ENCODE measurements around the gene STK17A. TPM values are rescaled to one million over a fixed set of nuclear protein-coding genes. Genes with fewer than 3 reads are reported as not detected.

STK17A gene
- total RNA-seq, 3 donors from 2014 or later (not counting 1 experiment from before 2014, with no cell fraction given) = 92.9 to 135 (median 111) TPM

- Mint-ChIP-seq H3K4me1 (peaks cover 86 to 90% of the 10 kb centered on the region in 2 donors), H3K27me3 (ENCODE audit: low read depth in 2 of 2) (no peaks in the 10 kb centered on the region), H3K36me3 (peaks cover 41% of the 10 kb centered on the region), H3K4me3 (peak overlapping the region; percentile 62), H3K27ac (peak overlapping the region; percentile 91 to 95), H3K9me3 (no peaks in the 10 kb centered on the region)
- Histone ChIP-seq H3K4me3 (ENCODE audit: low read length) (no peak overlapping the region), H3K36me3 (ENCODE audit: control insufficient read depth, insufficient read depth, low read length) (peaks cover 78% of the 10 kb centered on the region), H3K4me1 (ENCODE audit: control insufficient read depth, insufficient read depth, low read length) (peaks cover 54% of the 10 kb centered on the region), H3K27ac (ENCODE audit: low read length) (peak overlapping the region; percentile 41), H3K27me3 (ENCODE audit: control insufficient read depth, insufficient read depth, low read length) (no peaks in the 10 kb centered on the region), H3K9me3 (ENCODE audit: control insufficient read depth, insufficient read depth, low read length) (no peaks in the 10 kb centered on the region)
- DNase-seq (no peak), ATAC-seq (no peak)
- TF ChIP-seq CTCF (IDR thresholded peaks at IDR 0.05) = no peak
- intact Hi-C loops (cut with micrococcal nuclease) = no loop called here
- WGBS (ENCODE audit: insufficient coverage) = 95% methylated on average over 2 of the region's 2 CpGs
These were observed 51.5 kb downstream of the STK17A start for GRCh38 chr7:43634384-43634783.

GRCh38 chr7:43636093-43636492 is 53.2 kb downstream of the STK17A start:
- Histone ChIP-seq H3K9me3 (ENCODE audit: control insufficient read depth, insufficient read depth, low read length) (no peaks in the 10 kb centered on the region), H3K27ac (ENCODE audit: low read length) (no peak overlapping the region), H3K36me3 (ENCODE audit: control insufficient read depth, insufficient read depth, low read length) (peaks cover 78% of the 10 kb centered on the region), H3K27me3 (ENCODE audit: control insufficient read depth, insufficient read depth, low read length) (no peaks in the 10 kb centered on the region), H3K4me3 (ENCODE audit: low read length) (no peak overlapping the region), H3K4me1 (ENCODE audit: control insufficient read depth, insufficient read depth, low read length) (peaks cover 56% of the 10 kb centered on the region)
- DNase-seq (no peak), ATAC-seq (no peak)
- H3K9me3 Mint-ChIP-seq = no peaks in the 10 kb centered on the region
- peak overlapping the region; percentile 91 to 95 for H3K27ac Mint-ChIP-seq
- H3K4me3 Mint-ChIP-seq = no peak overlapping the region
- no peak for TF ChIP-seq CTCF (IDR thresholded peaks at IDR 0.05)
- H3K27me3 Mint-ChIP-seq (ENCODE audit: low read depth in 2 of 2) = no peaks in the 10 kb centered on the region
- WGBS (ENCODE audit: insufficient coverage) = 94% methylated on average over 4 of the region's 6 CpGs
- intact Hi-C loops (cut with micrococcal nuclease) = no loop called here
- peaks cover 92 to 93% of the 10 kb centered on the region in 2 donors for H3K4me1 Mint-ChIP-seq
- peaks cover 38% of the 10 kb centered on the region for H3K36me3 Mint-ChIP-seq

- peaks cover 83 to 87% of the 10 kb centered on the region in 2 donors for H3K4me1 Mint-ChIP-seq
- Histone ChIP-seq H3K4me3 (ENCODE audit: low read length) (no peak overlapping the region), H3K27ac (ENCODE audit: low read length) (peak overlapping the region; percentile 52), H3K27me3 (ENCODE audit: control insufficient read depth, insufficient read depth, low read length) (no peaks in the 10 kb centered on the region), H3K4me1 (ENCODE audit: control insufficient read depth, insufficient read depth, low read length) (peaks cover 59% of the 10 kb centered on the region), H3K9me3 (ENCODE audit: control insufficient read depth, insufficient read depth, low read length) (no peaks in the 10 kb centered on the region), H3K36me3 (ENCODE audit: control insufficient read depth, insufficient read depth, low read length) (peaks cover 73% of the 10 kb centered on the region)
- H3K36me3 Mint-ChIP-seq = peaks cover 29% of the 10 kb centered on the region
- H3K9me3 Mint-ChIP-seq = no peaks in the 10 kb centered on the region
- H3K27ac Mint-ChIP-seq = peak overlapping the region; percentile 91 to 95
- H3K4me3 Mint-ChIP-seq = peak overlapping the region; percentile 47
- TF ChIP-seq CTCF (IDR thresholded peaks at IDR 0.05) = no peak
- DNase-seq (peak in 1 of 2 donors; percentile 65), ATAC-seq (peak; percentile 77 to 81 (median 80))
- intact Hi-C loops (cut with micrococcal nuclease) = loop anchor here (1.0 kb wide), 1 partner anchor 8 kb away; no protein-coding TSS in a partner anchor
- 36% methylated on average over 4 of the region's 4 CpGs for WGBS (ENCODE audit: insufficient coverage)
- H3K27me3 Mint-ChIP-seq (ENCODE audit: low read depth in 2 of 2) = no peaks in the 10 kb centered on the region
These were observed 54.4 kb downstream of the STK17A start for GRCh38 chr7:43637114-43637806.
